HepG2 (cell line): Measurements from ENCODE around the gene BTBD7.

ENCODE experiments used
- IKZF1 ChIP-seq: fragments of 450-650 bp; IDR thresholded peaks from 2 replicates; pipeline ENCODE4 v1.7.1; 2016
- JUN ChIP-seq: sonication (generic); formaldehyde crosslinking; IDR thresholded peaks from 2 replicates; pipeline ENCODE4 v1.4.0; 2020; ENCODE audit warnings: mild to moderate bottlenecking, missing genetic modification reagents
- POLR2A ChIP-seq, 2 experiments: IDR thresholded peaks; 2 replicates each; pipeline ENCODE4 v1.6.1; 2011; ENCODE audit warnings: low read depth in 2 of 2, low read length in 2 of 2, mild to moderate bottlenecking in 1 of 2, moderate library complexity in 1 of 2; ENCODE audit not compliant: insufficient read depth in 1 of 2
- RBFOX2 ChIP-seq: fragments of 200-400 bp; formaldehyde crosslinking; IDR thresholded peaks from 2 replicates; pipeline ENCODE4 v1.6.1; 2017; ENCODE audit warnings: low read depth, mild to moderate bottlenecking, low read length
- SALL2 ChIP-seq: sonication (generic); formaldehyde crosslinking; IDR thresholded peaks from 2 replicates; pipeline ENCODE4 v1.8.1; 2023; ENCODE audit warnings: mild to moderate bottlenecking, missing genetic modification reagents, inconsistent platforms
- SPEN ChIP-seq: sonication (generic); formaldehyde crosslinking; IDR thresholded peaks from 2 replicates; pipeline ENCODE4 v1.5.1; 2020; ENCODE audit warnings: low read depth, mild to moderate bottlenecking, missing genetic modification reagents
- ZBTB21 ChIP-seq: sonication (generic); formaldehyde crosslinking; IDR thresholded peaks from 2 replicates; pipeline ENCODE4 v1.4.0; 2020; ENCODE audit warnings: missing genetic modification reagents
- ZKSCAN1 ChIP-seq: fragments of 150-350 bp; IDR thresholded peaks from 2 replicates; pipeline ENCODE4 v1.6.1; 2014; ENCODE audit warnings: low read length
- ZNF605 ChIP-seq: sonication (generic); formaldehyde crosslinking; IDR thresholded peaks from 2 replicates; pipeline ENCODE4 v1.8.0; 2022; ENCODE audit warnings: mild to moderate bottlenecking, missing genetic modification reagents
- TF ChIP-seq, protein P1 (sequence below): sonication (generic); formaldehyde crosslinking; IDR thresholded peaks from 2 replicates; pipeline ENCODE4 v1.8.0; 2022; ENCODE audit warnings: mild to moderate bottlenecking, missing genetic modification reagents
- TF ChIP-seq, protein P2 (sequence below): sonication (generic); formaldehyde crosslinking; IDR thresholded peaks from 2 replicates; pipeline ENCODE4 v1.5.0; 2020; ENCODE audit warnings: mild to moderate bottlenecking, missing genetic modification reagents, moderate library complexity
- TF ChIP-seq, protein P3 (sequence below): sonication (generic); formaldehyde crosslinking; IDR thresholded peaks from 2 replicates; pipeline ENCODE4 v1.5.0; 2020; ENCODE audit warnings: mild to moderate bottlenecking, missing genetic modification reagents, borderline replicate concordance
- TF ChIP-seq, protein P4 (sequence below), 2 experiments: fragments of 450-650 bp in 1 of 2; sonication (generic) in 1 of 2; formaldehyde crosslinking in 1 of 2; IDR thresholded peaks; 2 replicates each; pipeline versions ENCODE4 v1.6.1 to v1.8.0; 2016 to 2022; ENCODE audit warnings: antibody characterized with exemption in 1 of 2, mild to moderate bottlenecking in 1 of 2, missing genetic modification reagents in 1 of 2

DNA sequence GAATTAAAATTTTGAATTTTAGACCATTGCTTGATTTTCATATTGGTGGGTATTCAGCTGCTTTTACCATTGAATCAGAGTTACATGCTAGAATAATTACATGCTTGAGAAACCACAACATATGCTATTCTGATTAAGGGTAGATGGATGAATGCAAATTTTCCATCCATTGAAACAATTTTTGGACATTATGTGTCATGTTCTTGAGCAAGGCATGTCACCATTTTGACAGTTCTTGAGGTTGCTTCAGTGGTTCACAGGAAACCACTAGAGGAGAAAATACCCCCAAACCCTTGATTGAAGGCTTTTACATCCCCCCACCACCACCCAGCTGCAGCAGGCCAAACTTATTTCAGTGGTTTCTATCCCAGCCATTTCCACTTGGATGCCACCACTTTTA, 112.3 kb downstream of the BTBD7 start:
- TF ChIP-seq JUN (CRISPR knock-in tag) (no peak), POLR2A (IDR thresholded peaks at IDR 0.05; ENCODE audit: insufficient read depth in 1 of 2, low read depth in 2 of 2, low read length in 2 of 2) (no peak), RBFOX2 (no peak), ZNF605 (no peak), ZBTB21 (no peak), ZKSCAN1 (no peak), SALL2 (CRISPR knock-in tag) (no peak), SPEN (CRISPR knock-in tag) (no peak), IKZF1 (no peak)
- TF ChIP-seq, protein P1, sequence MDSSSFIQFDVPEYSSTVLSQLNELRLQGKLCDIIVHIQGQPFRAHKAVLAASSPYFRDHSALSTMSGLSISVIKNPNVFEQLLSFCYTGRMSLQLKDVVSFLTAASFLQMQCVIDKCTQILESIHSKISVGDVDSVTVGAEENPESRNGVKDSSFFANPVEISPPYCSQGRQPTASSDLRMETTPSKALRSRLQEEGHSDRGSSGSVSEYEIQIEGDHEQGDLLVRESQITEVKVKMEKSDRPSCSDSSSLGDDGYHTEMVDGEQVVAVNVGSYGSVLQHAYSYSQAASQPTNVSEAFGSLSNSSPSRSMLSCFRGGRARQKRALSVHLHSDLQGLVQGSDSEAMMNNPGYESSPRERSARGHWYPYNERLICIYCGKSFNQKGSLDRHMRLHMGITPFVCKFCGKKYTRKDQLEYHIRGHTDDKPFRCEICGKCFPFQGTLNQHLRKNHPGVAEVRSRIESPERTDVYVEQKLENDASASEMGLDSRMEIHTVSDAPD (CRISPR knock-in tag) = no peak
- TF ChIP-seq, protein P2, sequence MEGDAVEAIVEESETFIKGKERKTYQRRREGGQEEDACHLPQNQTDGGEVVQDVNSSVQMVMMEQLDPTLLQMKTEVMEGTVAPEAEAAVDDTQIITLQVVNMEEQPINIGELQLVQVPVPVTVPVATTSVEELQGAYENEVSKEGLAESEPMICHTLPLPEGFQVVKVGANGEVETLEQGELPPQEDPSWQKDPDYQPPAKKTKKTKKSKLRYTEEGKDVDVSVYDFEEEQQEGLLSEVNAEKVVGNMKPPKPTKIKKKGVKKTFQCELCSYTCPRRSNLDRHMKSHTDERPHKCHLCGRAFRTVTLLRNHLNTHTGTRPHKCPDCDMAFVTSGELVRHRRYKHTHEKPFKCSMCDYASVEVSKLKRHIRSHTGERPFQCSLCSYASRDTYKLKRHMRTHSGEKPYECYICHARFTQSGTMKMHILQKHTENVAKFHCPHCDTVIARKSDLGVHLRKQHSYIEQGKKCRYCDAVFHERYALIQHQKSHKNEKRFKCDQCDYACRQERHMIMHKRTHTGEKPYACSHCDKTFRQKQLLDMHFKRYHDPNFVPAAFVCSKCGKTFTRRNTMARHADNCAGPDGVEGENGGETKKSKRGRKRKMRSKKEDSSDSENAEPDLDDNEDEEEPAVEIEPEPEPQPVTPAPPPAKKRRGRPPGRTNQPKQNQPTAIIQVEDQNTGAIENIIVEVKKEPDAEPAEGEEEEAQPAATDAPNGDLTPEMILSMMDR (CRISPR knock-in tag) = no peak
- TF ChIP-seq, protein P3, sequence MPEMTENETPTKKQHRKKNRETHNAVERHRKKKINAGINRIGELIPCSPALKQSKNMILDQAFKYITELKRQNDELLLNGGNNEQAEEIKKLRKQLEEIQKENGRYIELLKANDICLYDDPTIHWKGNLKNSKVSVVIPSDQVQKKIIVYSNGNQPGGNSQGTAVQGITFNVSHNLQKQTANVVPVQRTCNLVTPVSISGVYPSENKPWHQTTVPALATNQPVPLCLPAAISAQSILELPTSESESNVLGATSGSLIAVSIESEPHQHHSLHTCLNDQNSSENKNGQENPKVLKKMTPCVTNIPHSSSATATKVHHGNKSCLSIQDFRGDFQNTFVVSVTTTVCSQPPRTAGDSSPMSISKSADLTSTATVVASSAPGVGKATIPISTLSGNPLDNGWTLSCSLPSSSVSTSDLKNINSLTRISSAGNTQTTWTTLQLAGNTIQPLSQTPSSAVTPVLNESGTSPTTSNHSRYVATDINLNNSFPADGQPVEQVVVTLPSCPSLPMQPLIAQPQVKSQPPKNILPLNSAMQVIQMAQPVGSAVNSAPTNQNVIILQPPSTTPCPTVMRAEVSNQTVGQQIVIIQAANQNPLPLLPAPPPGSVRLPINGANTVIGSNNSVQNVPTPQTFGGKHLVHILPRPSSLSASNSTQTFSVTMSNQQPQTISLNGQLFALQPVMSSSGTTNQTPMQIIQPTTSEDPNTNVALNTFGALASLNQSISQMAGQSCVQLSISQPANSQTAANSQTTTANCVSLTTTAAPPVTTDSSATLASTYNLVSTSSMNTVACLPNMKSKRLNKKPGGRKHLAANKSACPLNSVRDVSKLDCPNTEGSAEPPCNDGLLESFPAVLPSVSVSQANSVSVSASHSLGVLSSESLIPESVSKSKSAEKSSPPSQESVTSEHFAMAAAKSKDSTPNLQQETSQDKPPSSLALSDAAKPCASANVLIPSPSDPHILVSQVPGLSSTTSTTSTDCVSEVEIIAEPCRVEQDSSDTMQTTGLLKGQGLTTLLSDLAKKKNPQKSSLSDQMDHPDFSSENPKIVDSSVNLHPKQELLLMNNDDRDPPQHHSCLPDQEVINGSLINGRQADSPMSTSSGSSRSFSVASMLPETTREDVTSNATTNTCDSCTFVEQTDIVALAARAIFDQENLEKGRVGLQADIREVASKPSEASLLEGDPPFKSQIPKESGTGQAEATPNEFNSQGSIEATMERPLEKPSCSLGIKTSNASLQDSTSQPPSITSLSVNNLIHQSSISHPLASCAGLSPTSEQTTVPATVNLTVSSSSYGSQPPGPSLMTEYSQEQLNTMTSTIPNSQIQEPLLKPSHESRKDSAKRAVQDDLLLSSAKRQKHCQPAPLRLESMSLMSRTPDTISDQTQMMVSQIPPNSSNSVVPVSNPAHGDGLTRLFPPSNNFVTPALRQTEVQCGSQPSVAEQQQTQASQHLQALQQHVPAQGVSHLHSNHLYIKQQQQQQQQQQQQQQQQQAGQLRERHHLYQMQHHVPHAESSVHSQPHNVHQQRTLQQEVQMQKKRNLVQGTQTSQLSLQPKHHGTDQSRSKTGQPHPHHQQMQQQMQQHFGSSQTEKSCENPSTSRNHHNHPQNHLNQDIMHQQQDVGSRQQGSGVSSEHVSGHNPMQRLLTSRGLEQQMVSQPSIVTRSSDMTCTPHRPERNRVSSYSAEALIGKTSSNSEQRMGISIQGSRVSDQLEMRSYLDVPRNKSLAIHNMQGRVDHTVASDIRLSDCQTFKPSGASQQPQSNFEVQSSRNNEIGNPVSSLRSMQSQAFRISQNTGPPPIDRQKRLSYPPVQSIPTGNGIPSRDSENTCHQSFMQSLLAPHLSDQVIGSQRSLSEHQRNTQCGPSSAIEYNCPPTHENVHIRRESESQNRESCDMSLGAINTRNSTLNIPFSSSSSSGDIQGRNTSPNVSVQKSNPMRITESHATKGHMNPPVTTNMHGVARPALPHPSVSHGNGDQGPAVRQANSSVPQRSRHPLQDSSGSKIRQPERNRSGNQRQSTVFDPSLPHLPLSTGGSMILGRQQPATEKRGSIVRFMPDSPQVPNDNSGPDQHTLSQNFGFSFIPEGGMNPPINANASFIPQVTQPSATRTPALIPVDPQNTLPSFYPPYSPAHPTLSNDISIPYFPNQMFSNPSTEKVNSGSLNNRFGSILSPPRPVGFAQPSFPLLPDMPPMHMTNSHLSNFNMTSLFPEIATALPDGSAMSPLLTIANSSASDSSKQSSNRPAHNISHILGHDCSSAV (CRISPR knock-in tag) = no peak
- TF ChIP-seq, protein P4, sequence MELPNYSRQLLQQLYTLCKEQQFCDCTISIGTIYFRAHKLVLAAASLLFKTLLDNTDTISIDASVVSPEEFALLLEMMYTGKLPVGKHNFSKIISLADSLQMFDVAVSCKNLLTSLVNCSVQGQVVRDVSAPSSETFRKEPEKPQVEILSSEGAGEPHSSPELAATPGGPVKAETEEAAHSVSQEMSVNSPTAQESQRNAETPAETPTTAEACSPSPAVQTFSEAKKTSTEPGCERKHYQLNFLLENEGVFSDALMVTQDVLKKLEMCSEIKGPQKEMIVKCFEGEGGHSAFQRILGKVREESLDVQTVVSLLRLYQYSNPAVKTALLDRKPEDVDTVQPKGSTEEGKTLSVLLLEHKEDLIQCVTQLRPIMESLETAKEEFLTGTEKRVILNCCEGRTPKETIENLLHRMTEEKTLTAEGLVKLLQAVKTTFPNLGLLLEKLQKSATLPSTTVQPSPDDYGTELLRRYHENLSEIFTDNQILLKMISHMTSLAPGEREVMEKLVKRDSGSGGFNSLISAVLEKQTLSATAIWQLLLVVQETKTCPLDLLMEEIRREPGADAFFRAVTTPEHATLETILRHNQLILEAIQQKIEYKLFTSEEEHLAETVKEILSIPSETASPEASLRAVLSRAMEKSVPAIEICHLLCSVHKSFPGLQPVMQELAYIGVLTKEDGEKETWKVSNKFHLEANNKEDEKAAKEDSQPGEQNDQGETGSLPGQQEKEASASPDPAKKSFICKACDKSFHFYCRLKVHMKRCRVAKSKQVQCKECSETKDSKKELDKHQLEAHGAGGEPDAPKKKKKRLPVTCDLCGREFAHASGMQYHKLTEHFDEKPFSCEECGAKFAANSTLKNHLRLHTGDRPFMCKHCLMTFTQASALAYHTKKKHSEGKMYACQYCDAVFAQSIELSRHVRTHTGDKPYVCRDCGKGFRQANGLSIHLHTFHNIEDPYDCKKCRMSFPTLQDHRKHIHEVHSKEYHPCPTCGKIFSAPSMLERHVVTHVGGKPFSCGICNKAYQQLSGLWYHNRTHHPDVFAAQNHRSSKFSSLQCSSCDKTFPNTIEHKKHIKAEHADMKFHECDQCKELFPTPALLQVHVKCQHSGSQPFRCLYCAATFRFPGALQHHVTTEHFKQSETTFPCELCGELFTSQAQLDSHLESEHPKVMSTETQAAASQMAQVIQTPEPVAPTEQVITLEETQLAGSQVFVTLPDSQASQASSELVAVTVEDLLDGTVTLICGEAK (IDR thresholded peaks at IDR 0.05) = no peak
- TF ChIP-seq, protein P4 (CRISPR knock-in tag; IDR thresholded peaks at IDR 0.05) = no peak
